Activated CD8-positive, alpha-beta memory T cell treated with anti-CD3 and anti-CD28 coated beads, Interleukin-2, amount 50 U/mL, for 1 hour (primary cell): Measurements from ENCODE around the gene DOHH.
"Not testable (repeated sequence)": the region's sequence is repeated elsewhere in the genome, so short reads cannot be mapped to it uniquely, and the experiment has no call there.

Experiments used
- DNase-seq: peaks from one replicate; pipeline ENCODE4 v3.0.0-alpha.2; 2020; ENCODE audit errors: extremely low read depth

Gene DOHH

GRCh38 chr19:3534375-3535234 is 34.1 kb upstream of the DOHH start:
- DNase-seq: no peak

GRCh38 chr19:3533563-3534216 is 33.2 kb upstream of the DOHH start:
- no peak for DNase-seq

GRCh38 chr19:3533033-3533432 is 32.6 kb upstream of the DOHH start:
- no peak for DNase-seq

GRCh38 chr19:3532154-3532786 is 31.8 kb upstream of the DOHH start:
- DNase-seq: no peak

GRCh38 chr19:3531716-3532115 is 31.2 kb upstream of the DOHH start:
- DNase-seq: no peak

GRCh38 chr19:3530389-3530788 is 29.9 kb upstream of the DOHH start:
- no peak for DNase-seq

- not testable (repeated sequence) for DNase-seq
These were observed 28.8 kb upstream of the DOHH start for GRCh38 chr19:3529299-3529698.

GRCh38 chr19:3528539-3529211 is 28.2 kb upstream of the DOHH start:
- DNase-seq: no peak

- DNase-seq: no peak
These were observed 27.6 kb upstream of the DOHH start for GRCh38 chr19:3528080-3528479.

- DNase-seq: no peak
These were observed 26.9 kb upstream of the DOHH start for GRCh38 chr19:3527238-3527910.

GRCh38 chr19:3526507-3527237 is 26.2 kb upstream of the DOHH start:
- DNase-seq: no peak

- no peak for DNase-seq
These were observed 24.5 kb upstream of the DOHH start for GRCh38 chr19:3524904-3525451.

- no peak for DNase-seq
These were observed 23.8 kb upstream of the DOHH start for GRCh38 chr19:3524078-3524842.

GRCh38 chr19:3523361-3524077 is 23.0 kb upstream of the DOHH start:
- no peak for DNase-seq

GRCh38 chr19:3522421-3523360 is 22.2 kb upstream of the DOHH start:
- no peak for DNase-seq

- DNase-seq: no peak
These were observed 20.6 kb upstream of the DOHH start for GRCh38 chr19:3521104-3521445.

- no peak for DNase-seq
These were observed 20.0 kb upstream of the DOHH start for GRCh38 chr19:3520166-3521103.
